A549 (cell line): ENCODE results near the gene SMIM36. TPM values are rescaled to one million over a fixed set of nuclear protein-coding genes. Genes with fewer than 3 reads are reported as not detected.
A peak's percentile ranks its signal among the peaks of the same experiment; 100 is the strongest.

Experiments used
- ATAC-seq, 2 experiments: fragments of 200-7000 bp in 1 of 2; fragments of >200 bp in 1 of 2; cut with Nextera tagmentation in 1 of 2; cut with Tn5 transposase in 1 of 2; 3 replicates each; pipeline versions ENCODE4 v1.8.0 to v1.9.1; 2018 to 2020; ENCODE audit warnings: mild to moderate bottlenecking in 1 of 2, moderate library complexity in 1 of 2
- CTCF ChIA-PET: fragments of 300-600 bp; sonication (Branson Sonifier 250); formaldehyde crosslinking; extraction: SDS; loops from one replicate; lab custom pipeline; 2021; ENCODE audit warnings: antibody characterized with exemption, inconsistent platforms; lab: Yijun Ruan, JAX
- POLR2A ChIA-PET: fragments of 350-600 bp; formaldehyde crosslinking; extraction: SDS; loops from one replicate; lab custom pipeline; 2021; ENCODE audit warnings: antibody characterized with exemption, inconsistent platforms; lab: Yijun Ruan, JAX
- DNase-seq, 2 experiments: peaks; one replicate each; pipeline versions ENCODE4 v3.0.0 to v3.0.0-alpha.2; 2011 to 2016; ENCODE audit warnings: low read depth in 1 of 2, low spot score in 1 of 2
- FAIRE-seq: peaks from 2 replicates; lab custom pipeline; 2011; peaks lifted over from hg19 to GRCh38; lab: Jason Lieb, UNC
- H3K27ac ChIP-seq, 2 experiments: fragments of >200 bp; sonication (Bioruptor Twin); formaldehyde crosslinking; 3 replicates each; pipeline ENCODE4 v1.5.1; 2016 to 2017
- H3K4me1 ChIP-seq: fragments of >200 bp; sonication (Bioruptor Twin); formaldehyde crosslinking; 3 replicates; pipeline ENCODE4 v1.6.1; 2016
- H3K4me2 ChIP-seq: fragments of >200 bp; sonication (Bioruptor Twin); formaldehyde crosslinking; 3 replicates; pipeline ENCODE4 v1.6.1; 2016
- H3K4me3 ChIP-seq: fragments of >200 bp; sonication (Bioruptor Twin); formaldehyde crosslinking; 3 replicates; pipeline ENCODE4 v1.5.1; 2016
- H3K9me3 ChIP-seq: fragments of >200 bp; sonication (Bioruptor Twin); formaldehyde crosslinking; 3 replicates; pipeline ENCODE4 v1.6.1; 2016
- BHLHE40 ChIP-seq: IDR thresholded peaks from 2 replicates; pipeline ENCODE4 v1.6.1; 2012; ENCODE audit warnings: low read depth, low read length, inconsistent platforms
- CBX2 ChIP-seq: fragments of 200-600 bp; sonication (generic); IDR thresholded peaks from 2 replicates; pipeline ENCODE4 v1.6.1; 2016; ENCODE audit warnings: low read depth, mild to moderate bottlenecking, borderline replicate concordance
- CHD2 ChIP-seq: fragments of 150-350 bp; IDR thresholded peaks from 2 replicates; pipeline ENCODE4 v1.6.1; 2014; ENCODE audit warnings: low read length; ENCODE audit not compliant: partially characterized antibody
- EHF ChIP-seq: fragments of 250-450 bp; sonication (Bioruptor Pico); IDR thresholded peaks from 2 replicates; pipeline ENCODE4 v1.5.0; 2020; ENCODE audit warnings: mild to moderate bottlenecking
- EHMT2 ChIP-seq: fragments of 200-600 bp; sonication (generic); IDR thresholded peaks from 2 replicates; pipeline ENCODE4 v1.6.1; 2016; ENCODE audit warnings: antibody characterized with exemption, low read depth, mild to moderate bottlenecking, moderate library complexity
- ESRRA ChIP-seq: fragments of 150-350 bp; IDR thresholded peaks from 2 replicates; pipeline ENCODE4 v1.6.1; 2014; ENCODE audit warnings: mild to moderate bottlenecking, low read length, borderline replicate concordance
- FOSL2 ChIP-seq, 2 experiments: fragments of 450-650 bp in 1 of 2; fragments of >200 bp in 1 of 2; sonication (Bioruptor Twin) in 1 of 2; formaldehyde crosslinking; IDR thresholded peaks; 2 replicates each; pipeline versions ENCODE4 v1.5.0 to v1.6.1; 2016 to 2020; ENCODE audit warnings: mild to moderate bottlenecking in 1 of 2, moderate library complexity in 1 of 2
- FOXS1 ChIP-seq: fragments of 250-450 bp; sonication (Bioruptor Pico); IDR thresholded peaks from 2 replicates; pipeline ENCODE4 v1.5.0; 2020; ENCODE audit warnings: mild to moderate bottlenecking, moderate library complexity
- GATA3 ChIP-seq: IDR thresholded peaks from 2 replicates; pipeline ENCODE4 v1.6.1; 2012; ENCODE audit warnings: borderline replicate concordance
- HDAC2 ChIP-seq: fragments of 200-600 bp; sonication (generic); IDR thresholded peaks from 2 replicates; pipeline ENCODE4 v1.6.1; 2016
- HEYL ChIP-seq: fragments of 250-450 bp; sonication (Bioruptor Pico); IDR thresholded peaks from 2 replicates; pipeline ENCODE4 v1.8.0; 2021; ENCODE audit warnings: mild to moderate bottlenecking, moderate library complexity
- HOXB5 ChIP-seq: fragments of 250-450 bp; sonication (Bioruptor Pico); IDR thresholded peaks from 2 replicates; pipeline ENCODE4 v1.5.0; 2020; ENCODE audit warnings: mild to moderate bottlenecking, moderate library complexity
- JUN ChIP-seq, 2 experiments: fragments of >200 bp; sonication (Bioruptor Twin); formaldehyde crosslinking; IDR thresholded peaks; 2 replicates in 1 of 2; 3 replicates in 1 of 2; pipeline ENCODE4 v1.6.1; 2016 to 2017
- NFE2L2 ChIP-seq: fragments of 150-350 bp; conservative IDR thresholded peaks from 2 replicates; pipeline ENCODE4 v1.6.1; 2014; ENCODE audit warnings: low read length
- NPAS2 ChIP-seq: fragments of 250-450 bp; sonication (Bioruptor Pico); IDR thresholded peaks from 2 replicates; pipeline ENCODE4 v1.8.0; 2022; ENCODE audit warnings: mild to moderate bottlenecking, moderate library complexity, borderline replicate concordance
- NR3C1 ChIP-seq: fragments of >200 bp; sonication (Bioruptor Twin); formaldehyde crosslinking; IDR thresholded peaks from 3 replicates; pipeline ENCODE4 v1.6.1; 2017
- RAD21 ChIP-seq, 2 experiments: fragments of >200 bp in 1 of 2; sonication (Bioruptor Twin) in 1 of 2; formaldehyde crosslinking in 1 of 2; IDR thresholded peaks in 1 of 2; conservative IDR thresholded peaks in 1 of 2; 2 replicates in 1 of 2; 3 replicates in 1 of 2; pipeline ENCODE4 v1.6.1; 2012 to 2018; ENCODE audit warnings: inconsistent platforms in 1 of 2
- ZSCAN20 ChIP-seq: fragments of 250-450 bp; sonication (Bioruptor Pico); IDR thresholded peaks from 2 replicates; pipeline ENCODE4 v1.8.0; 2022; ENCODE audit warnings: mild to moderate bottlenecking, moderate library complexity
- WGBS: methylation state at CpG from one replicate; pipeline ENCODE4 v1.1.6; 2017; ENCODE audit errors: missing lambda C conversion rate; 5-methylcytosine and 5-hydroxymethylcytosine counted together
- polyA plus RNA-seq, 4 experiments: library from polyadenylated mRNA; depleted of rRNA in 3 of 4; stranded (reverse); fragments of >200 nt; fragmentation: RNase III in 1 of 4; extraction: RNeasy Plus Mini Kit Qiagen cat#74134 plus additional on column Dnase treatment in 1 of 4; gene quantifications; 2 replicates in 3 of 4; 3 replicates in 1 of 4; pipeline ENCODE4 v1.2.3, GENCODE V29; 2011 to 2017
- TF ChIP-seq, protein P1 (sequence below): fragments of 200-600 bp; sonication (generic); IDR thresholded peaks from 2 replicates; pipeline ENCODE4 v1.6.1; 2016; ENCODE audit warnings: antibody characterized with exemption, mild to moderate bottlenecking, moderate library complexity
- TF ChIP-seq, protein P2 (sequence below): IDR thresholded peaks from 2 replicates; pipeline ENCODE4 v1.6.1; 2012
- TF ChIP-seq, protein P3 (sequence below): fragments of 450-650 bp; IDR thresholded peaks from 2 replicates; pipeline ENCODE4 v1.6.1; 2014; ENCODE audit warnings: antibody characterized with exemption
- TF ChIP-seq, protein P4 (sequence below): fragments of >200 bp; sonication (Bioruptor Twin); formaldehyde crosslinking; IDR thresholded peaks from 2 replicates; pipeline ENCODE4 v1.6.1; 2016
- TF ChIP-seq, protein P5 (sequence below): fragments of >200 bp; sonication (Bioruptor Twin); formaldehyde crosslinking; IDR thresholded peaks from 3 replicates; pipeline ENCODE4 v1.6.1; 2016

SMIM36 gene
- polyA plus RNA-seq, 2 of the 4 experiments (the other 2 are of a cell fraction) = not detected

DNA sequence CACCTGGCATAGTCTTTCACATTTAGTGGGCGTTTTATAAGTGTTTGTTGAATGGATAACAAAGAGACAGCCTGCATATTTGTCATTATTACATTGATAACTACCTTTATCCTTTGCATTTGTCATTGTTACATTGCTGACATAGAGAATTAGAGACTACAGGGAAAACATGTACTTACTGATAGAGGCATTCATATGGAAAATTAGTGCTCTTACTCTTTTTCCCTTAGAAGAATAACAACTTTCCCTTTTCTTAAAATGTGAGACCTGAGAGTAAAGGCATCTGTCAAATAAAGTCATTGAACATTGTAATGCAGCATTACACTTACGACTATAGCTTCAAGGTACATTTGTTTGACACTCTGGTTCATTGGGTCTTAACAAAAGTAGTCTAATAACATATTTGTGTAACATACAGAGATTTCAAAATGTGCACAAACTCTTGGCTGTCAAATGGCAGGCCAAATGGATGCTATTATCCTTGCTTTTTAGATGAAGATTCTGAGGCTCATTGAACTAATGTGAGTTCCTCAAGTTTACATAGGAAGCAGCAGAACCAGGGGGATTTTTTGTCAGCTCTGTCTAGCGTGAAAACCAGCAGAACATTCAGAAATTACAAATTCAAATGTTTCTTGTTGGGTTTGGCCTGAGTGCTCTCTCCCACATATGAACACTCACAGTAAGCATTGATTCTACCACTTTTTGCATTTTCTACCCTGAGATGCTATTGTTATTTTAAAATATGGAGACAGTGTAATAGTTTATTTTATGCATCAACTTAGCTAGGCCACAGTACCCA, 28.5 kb downstream of the SMIM36 start:
- H3K4me3 ChIP-seq = no peak overlapping the region
- H3K27ac ChIP-seq = no peak overlapping the region
- no peaks in the 10 kb centered on the region for H3K9me3 ChIP-seq
- no peak for ATAC-seq
- POLR2A ChIA-PET = no interaction called here
- no peak for TF ChIP-seq NPAS2 (CRISPR knock-in tag)
- TF ChIP-seq NFE2L2 = no peak
- no peak for TF ChIP-seq JUN (IDR thresholded peaks at IDR 0.05)
- no peak for TF ChIP-seq BHLHE40
- TF ChIP-seq, protein P1, sequence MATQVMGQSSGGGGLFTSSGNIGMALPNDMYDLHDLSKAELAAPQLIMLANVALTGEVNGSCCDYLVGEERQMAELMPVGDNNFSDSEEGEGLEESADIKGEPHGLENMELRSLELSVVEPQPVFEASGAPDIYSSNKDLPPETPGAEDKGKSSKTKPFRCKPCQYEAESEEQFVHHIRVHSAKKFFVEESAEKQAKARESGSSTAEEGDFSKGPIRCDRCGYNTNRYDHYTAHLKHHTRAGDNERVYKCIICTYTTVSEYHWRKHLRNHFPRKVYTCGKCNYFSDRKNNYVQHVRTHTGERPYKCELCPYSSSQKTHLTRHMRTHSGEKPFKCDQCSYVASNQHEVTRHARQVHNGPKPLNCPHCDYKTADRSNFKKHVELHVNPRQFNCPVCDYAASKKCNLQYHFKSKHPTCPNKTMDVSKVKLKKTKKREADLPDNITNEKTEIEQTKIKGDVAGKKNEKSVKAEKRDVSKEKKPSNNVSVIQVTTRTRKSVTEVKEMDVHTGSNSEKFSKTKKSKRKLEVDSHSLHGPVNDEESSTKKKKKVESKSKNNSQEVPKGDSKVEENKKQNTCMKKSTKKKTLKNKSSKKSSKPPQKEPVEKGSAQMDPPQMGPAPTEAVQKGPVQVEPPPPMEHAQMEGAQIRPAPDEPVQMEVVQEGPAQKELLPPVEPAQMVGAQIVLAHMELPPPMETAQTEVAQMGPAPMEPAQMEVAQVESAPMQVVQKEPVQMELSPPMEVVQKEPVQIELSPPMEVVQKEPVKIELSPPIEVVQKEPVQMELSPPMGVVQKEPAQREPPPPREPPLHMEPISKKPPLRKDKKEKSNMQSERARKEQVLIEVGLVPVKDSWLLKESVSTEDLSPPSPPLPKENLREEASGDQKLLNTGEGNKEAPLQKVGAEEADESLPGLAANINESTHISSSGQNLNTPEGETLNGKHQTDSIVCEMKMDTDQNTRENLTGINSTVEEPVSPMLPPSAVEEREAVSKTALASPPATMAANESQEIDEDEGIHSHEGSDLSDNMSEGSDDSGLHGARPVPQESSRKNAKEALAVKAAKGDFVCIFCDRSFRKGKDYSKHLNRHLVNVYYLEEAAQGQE = no peak
- no peak for TF ChIP-seq FOXS1 (CRISPR knock-in tag)
- no peak for TF ChIP-seq GATA3
- TF ChIP-seq, protein P2, sequence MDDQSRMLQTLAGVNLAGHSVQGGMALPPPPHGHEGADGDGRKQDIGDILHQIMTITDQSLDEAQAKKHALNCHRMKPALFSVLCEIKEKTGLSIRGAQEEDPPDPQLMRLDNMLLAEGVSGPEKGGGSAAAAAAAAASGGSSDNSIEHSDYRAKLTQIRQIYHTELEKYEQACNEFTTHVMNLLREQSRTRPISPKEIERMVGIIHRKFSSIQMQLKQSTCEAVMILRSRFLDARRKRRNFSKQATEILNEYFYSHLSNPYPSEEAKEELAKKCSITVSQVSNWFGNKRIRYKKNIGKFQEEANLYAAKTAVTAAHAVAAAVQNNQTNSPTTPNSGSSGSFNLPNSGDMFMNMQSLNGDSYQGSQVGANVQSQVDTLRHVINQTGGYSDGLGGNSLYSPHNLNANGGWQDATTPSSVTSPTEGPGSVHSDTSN = no peak
- TF ChIP-seq, protein P3, sequence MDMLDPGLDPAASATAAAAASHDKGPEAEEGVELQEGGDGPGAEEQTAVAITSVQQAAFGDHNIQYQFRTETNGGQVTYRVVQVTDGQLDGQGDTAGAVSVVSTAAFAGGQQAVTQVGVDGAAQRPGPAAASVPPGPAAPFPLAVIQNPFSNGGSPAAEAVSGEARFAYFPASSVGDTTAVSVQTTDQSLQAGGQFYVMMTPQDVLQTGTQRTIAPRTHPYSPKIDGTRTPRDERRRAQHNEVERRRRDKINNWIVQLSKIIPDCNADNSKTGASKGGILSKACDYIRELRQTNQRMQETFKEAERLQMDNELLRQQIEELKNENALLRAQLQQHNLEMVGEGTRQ = no peak
- TF ChIP-seq ZSCAN20 (CRISPR knock-in tag) = no peak
- TF ChIP-seq, all 56 proteins: peak for 0
- H3K4me1 ChIP-seq = peaks cover 4% of the 10 kb centered on the region
- DNase-seq (no peak), FAIRE-seq (no peak)
- WGBS = 72% methylated on average over 3 of the region's 3 CpGs
- no peak overlapping the region for H3K4me2 ChIP-seq
- CTCF ChIA-PET = interaction anchor here (0.6 to 1.4 kb wide), 2 partner anchors 32 to 490 kb away, joined by 3 to 4 read pairs; no protein-coding TSS in a partner anchor

DNA sequence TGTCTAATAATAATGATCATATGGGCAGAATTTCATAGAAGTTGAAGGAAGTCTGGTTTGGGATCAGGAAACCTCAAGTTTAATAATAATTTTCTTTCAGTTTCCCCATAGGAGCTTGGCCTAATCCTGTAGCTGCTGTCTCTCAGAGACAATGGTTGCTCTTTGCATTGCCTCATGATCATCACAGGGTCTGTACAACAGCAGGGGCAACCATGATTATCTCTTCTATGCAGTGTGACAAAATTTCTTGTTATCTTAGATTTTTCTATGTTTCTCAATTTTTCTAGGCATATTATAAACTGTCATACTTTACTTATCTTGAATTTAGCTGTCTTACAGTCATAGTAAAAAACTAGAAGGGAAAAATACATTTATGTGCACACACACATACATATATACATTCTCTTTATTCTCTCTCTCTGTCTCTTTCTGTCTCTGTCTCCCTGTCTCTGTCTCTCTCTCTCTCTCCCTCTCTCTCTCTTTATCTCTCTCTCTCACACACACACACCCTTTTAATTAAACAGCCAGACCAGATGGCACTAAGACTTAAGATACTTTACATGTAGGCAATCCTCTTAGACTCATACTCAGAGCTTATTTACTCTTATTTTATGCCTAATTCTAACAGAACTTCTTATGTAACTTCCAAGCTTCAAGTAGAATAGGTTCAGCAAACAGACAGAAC, 30.5 kb downstream of the SMIM36 start:
- no peaks in the 10 kb centered on the region for H3K4me1 ChIP-seq
- DNase-seq = no peak
- ChIA-PET CTCF (interaction anchor here (0.7 to 1.6 kb wide), 7 partner anchors 12 to 134 kb away, joined by 3 to 6 read pairs (median 4); no protein-coding TSS in a partner anchor), POLR2A (no interaction called here)
- H3K9me3 ChIP-seq = no peaks in the 10 kb centered on the region
- FAIRE-seq = peak; percentile 51
- no peak overlapping the region for H3K4me3 ChIP-seq
- no peak overlapping the region for H3K4me2 ChIP-seq
- TF ChIP-seq BHLHE40 = no peak
- no peak for TF ChIP-seq HOXB5
- TF ChIP-seq HDAC2 = no peak
- TF ChIP-seq, protein P4, sequence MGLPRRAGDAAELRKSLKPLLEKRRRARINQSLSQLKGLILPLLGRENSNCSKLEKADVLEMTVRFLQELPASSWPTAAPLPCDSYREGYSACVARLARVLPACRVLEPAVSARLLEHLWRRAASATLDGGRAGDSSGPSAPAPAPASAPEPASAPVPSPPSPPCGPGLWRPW = no peak
- no peak for TF ChIP-seq RAD21 (conservative IDR thresholded peaks at IDR 0.05 in 1 of 2, IDR thresholded peaks at IDR 0.05 in 1 of 2)
- TF ChIP-seq NPAS2 (CRISPR knock-in tag) = no peak
- no peak for TF ChIP-seq GATA3
- no peak for TF ChIP-seq JUN (IDR thresholded peaks at IDR 0.05)
- no peak for TF ChIP-seq EHMT2
- TF ChIP-seq, protein P2 = no peak
- TF ChIP-seq CHD2 = no peak
- TF ChIP-seq ESRRA = no peak
- TF ChIP-seq NR3C1 = no peak
- TF ChIP-seq ZSCAN20 (CRISPR knock-in tag) = no peak
- TF ChIP-seq EHF (CRISPR knock-in tag) = no peak
- TF ChIP-seq CBX2 = no peak
- no peak for TF ChIP-seq HEYL (CRISPR knock-in tag)
- TF ChIP-seq FOSL2 (IDR thresholded peaks at IDR 0.05) = no peak
- no peak for TF ChIP-seq FOSL2 (CRISPR knock-in tag; IDR thresholded peaks at IDR 0.05)
- TF ChIP-seq, protein P5, sequence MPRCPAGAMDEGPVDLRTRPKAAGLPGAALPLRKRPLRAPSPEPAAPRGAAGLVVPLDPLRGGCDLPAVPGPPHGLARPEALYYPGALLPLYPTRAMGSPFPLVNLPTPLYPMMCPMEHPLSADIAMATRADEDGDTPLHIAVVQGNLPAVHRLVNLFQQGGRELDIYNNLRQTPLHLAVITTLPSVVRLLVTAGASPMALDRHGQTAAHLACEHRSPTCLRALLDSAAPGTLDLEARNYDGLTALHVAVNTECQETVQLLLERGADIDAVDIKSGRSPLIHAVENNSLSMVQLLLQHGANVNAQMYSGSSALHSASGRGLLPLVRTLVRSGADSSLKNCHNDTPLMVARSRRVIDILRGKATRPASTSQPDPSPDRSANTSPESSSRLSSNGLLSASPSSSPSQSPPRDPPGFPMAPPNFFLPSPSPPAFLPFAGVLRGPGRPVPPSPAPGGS = no peak
- ATAC-seq = no peak
- H3K27ac ChIP-seq = no peak overlapping the region
